ENCODE data around the gene RASA3.
"Not testable (repeated sequence)": the region's sequence is repeated elsewhere in the genome, so short reads cannot be mapped to it uniquely, and the experiment has no call there.

Gene RASA3

GRCh38 chr13:114026481-114026880, 105.9 kb downstream of the RASA3 start:
- Mint-ChIP-seq H3K27ac (no peak overlapping the region), H3K27me3 (ENCODE audit: low read depth) (no peaks in the 10 kb centered on the region), H3K4me1 (ENCODE audit: low read depth) (no peaks in the 10 kb centered on the region), H3K36me3 (ENCODE audit: low read depth) (peaks cover 23% of the 10 kb centered on the region), H3K4me3 (no peak overlapping the region), H3K9me3 (peaks cover 6% of the 10 kb centered on the region)
- DNase-seq (ENCODE audit: low spot score), result no peak

- no peaks in the 10 kb centered on the region for H3K4me1 Mint-ChIP-seq (ENCODE audit: low read depth)
- H3K27ac Mint-ChIP-seq, result no peak overlapping the region
- no peaks in the 10 kb centered on the region for H3K27me3 Mint-ChIP-seq (ENCODE audit: low read depth)
- no peak overlapping the region for H3K4me3 Mint-ChIP-seq
- DNase-seq (ENCODE audit: low spot score), result no peak
- H3K9me3 Mint-ChIP-seq, result peaks cover under 1% of the 10 kb centered on the region
- H3K36me3 Mint-ChIP-seq (ENCODE audit: low read depth), result peaks cover 19% of the 10 kb centered on the region
Observed at GRCh38 chr13:114025714-114026431, 106.5 kb downstream of the RASA3 start.

- no peak for DNase-seq (ENCODE audit: low spot score)
- no peak overlapping the region for H3K27ac Mint-ChIP-seq
- no peaks in the 10 kb centered on the region for H3K9me3 Mint-ChIP-seq
- H3K27me3 Mint-ChIP-seq (ENCODE audit: low read depth), result no peaks in the 10 kb centered on the region
- H3K4me3 Mint-ChIP-seq, result no peak overlapping the region
- H3K36me3 Mint-ChIP-seq (ENCODE audit: low read depth), result peaks cover 20% of the 10 kb centered on the region
- H3K4me1 Mint-ChIP-seq (ENCODE audit: low read depth), result no peaks in the 10 kb centered on the region
Observed at GRCh38 chr13:114025405-114025713, 107.1 kb downstream of the RASA3 start.

- H3K4me3 Mint-ChIP-seq, result no peak overlapping the region
- DNase-seq (ENCODE audit: low spot score), result no peak
- H3K27ac Mint-ChIP-seq, result no peak overlapping the region
- no peaks in the 10 kb centered on the region for H3K4me1 Mint-ChIP-seq (ENCODE audit: low read depth)
- H3K9me3 Mint-ChIP-seq, result no peaks in the 10 kb centered on the region
- H3K27me3 Mint-ChIP-seq (ENCODE audit: low read depth), result no peaks in the 10 kb centered on the region
- H3K36me3 Mint-ChIP-seq (ENCODE audit: low read depth), result peaks cover 20% of the 10 kb centered on the region
Observed at GRCh38 chr13:114024603-114025404, 107.6 kb downstream of the RASA3 start.

GRCh38 chr13:114023716-114024602, 108.5 kb downstream of the RASA3 start:
- H3K9me3 Mint-ChIP-seq, result no peaks in the 10 kb centered on the region
- H3K27ac Mint-ChIP-seq, result no peak overlapping the region
- H3K36me3 Mint-ChIP-seq (ENCODE audit: low read depth), result peaks cover 23% of the 10 kb centered on the region
- DNase-seq (ENCODE audit: low spot score), result no peak
- H3K4me3 Mint-ChIP-seq, result no peak overlapping the region
- no peaks in the 10 kb centered on the region for H3K4me1 Mint-ChIP-seq (ENCODE audit: low read depth)
- H3K27me3 Mint-ChIP-seq (ENCODE audit: low read depth), result no peaks in the 10 kb centered on the region

GRCh38 chr13:114022876-114023275, 109.5 kb downstream of the RASA3 start:
- Mint-ChIP-seq H3K4me3 (no peak overlapping the region), H3K36me3 (ENCODE audit: low read depth) (peaks cover 23% of the 10 kb centered on the region), H3K27me3 (ENCODE audit: low read depth) (no peaks in the 10 kb centered on the region), H3K27ac (no peak overlapping the region), H3K4me1 (ENCODE audit: low read depth) (no peaks in the 10 kb centered on the region), H3K9me3 (no peaks in the 10 kb centered on the region)
- no peak for DNase-seq (ENCODE audit: low spot score)

GRCh38 chr13:114022309-114022669, 110.1 kb downstream of the RASA3 start:
- DNase-seq (ENCODE audit: low spot score), result no peak
- H3K27me3 Mint-ChIP-seq (ENCODE audit: low read depth), result no peaks in the 10 kb centered on the region
- H3K27ac Mint-ChIP-seq, result no peak overlapping the region
- peaks cover 18% of the 10 kb centered on the region for H3K36me3 Mint-ChIP-seq (ENCODE audit: low read depth)
- H3K4me1 Mint-ChIP-seq (ENCODE audit: low read depth), result no peaks in the 10 kb centered on the region
- H3K9me3 Mint-ChIP-seq, result no peaks in the 10 kb centered on the region
- no peak overlapping the region for H3K4me3 Mint-ChIP-seq

- Mint-ChIP-seq H3K27ac (no peak overlapping the region), H3K4me3 (no peak overlapping the region), H3K36me3 (ENCODE audit: low read depth) (peaks cover 17% of the 10 kb centered on the region), H3K4me1 (ENCODE audit: low read depth) (no peaks in the 10 kb centered on the region), H3K27me3 (ENCODE audit: low read depth) (no peaks in the 10 kb centered on the region), H3K9me3 (no peaks in the 10 kb centered on the region)
- DNase-seq (ENCODE audit: low spot score), result no peak
Observed at GRCh38 chr13:114021464-114022308, 110.7 kb downstream of the RASA3 start.

- Mint-ChIP-seq H3K9me3 (no peaks in the 10 kb centered on the region), H3K4me3 (no peak overlapping the region), H3K27me3 (ENCODE audit: low read depth) (no peaks in the 10 kb centered on the region), H3K36me3 (ENCODE audit: low read depth) (peaks cover 23% of the 10 kb centered on the region), H3K4me1 (ENCODE audit: low read depth) (no peaks in the 10 kb centered on the region), H3K27ac (no peak overlapping the region)
- DNase-seq (ENCODE audit: low spot score), result no peak
Observed at GRCh38 chr13:114020750-114021463, 111.5 kb downstream of the RASA3 start.

GRCh38 chr13:114020134-114020533, 112.3 kb downstream of the RASA3 start:
- H3K4me3 Mint-ChIP-seq; DNase-seq (ENCODE audit: low spot score); H3K27me3 Mint-ChIP-seq (ENCODE audit: low read depth); H3K9me3 Mint-ChIP-seq; H3K4me1 Mint-ChIP-seq (ENCODE audit: low read depth); H3K27ac Mint-ChIP-seq: not testable (repeated sequence)
- peaks cover 25% of the 10 kb centered on the region for H3K36me3 Mint-ChIP-seq (ENCODE audit: low read depth)

- no peak overlapping the region for H3K27ac Mint-ChIP-seq
- H3K36me3 Mint-ChIP-seq (ENCODE audit: low read depth), result peaks cover 28% of the 10 kb centered on the region
- no peaks in the 10 kb centered on the region for H3K4me1 Mint-ChIP-seq (ENCODE audit: low read depth)
- H3K4me3 Mint-ChIP-seq, result no peak overlapping the region
- H3K27me3 Mint-ChIP-seq (ENCODE audit: low read depth), result no peaks in the 10 kb centered on the region
- DNase-seq (ENCODE audit: low spot score), result no peak
- H3K9me3 Mint-ChIP-seq, result no peaks in the 10 kb centered on the region
Observed at GRCh38 chr13:114019367-114019766, 113.1 kb downstream of the RASA3 start.

- Mint-ChIP-seq H3K4me1 (ENCODE audit: low read depth) (no peaks in the 10 kb centered on the region), H3K9me3 (no peaks in the 10 kb centered on the region), H3K4me3 (no peak overlapping the region), H3K36me3 (ENCODE audit: low read depth) (peaks cover 24% of the 10 kb centered on the region), H3K27me3 (ENCODE audit: low read depth) (no peaks in the 10 kb centered on the region), H3K27ac (no peak overlapping the region)
- DNase-seq (ENCODE audit: low spot score), result no peak
Observed at GRCh38 chr13:114018461-114019055, 113.9 kb downstream of the RASA3 start.

GRCh38 chr13:114017966-114018365, 114.5 kb downstream of the RASA3 start:
- no peaks in the 10 kb centered on the region for H3K27me3 Mint-ChIP-seq (ENCODE audit: low read depth)
- H3K36me3 Mint-ChIP-seq (ENCODE audit: low read depth), result peaks cover 24% of the 10 kb centered on the region
- no peak overlapping the region for H3K27ac Mint-ChIP-seq
- no peak for DNase-seq (ENCODE audit: low spot score)
- H3K4me1 Mint-ChIP-seq (ENCODE audit: low read depth), result no peaks in the 10 kb centered on the region
- H3K9me3 Mint-ChIP-seq, result no peaks in the 10 kb centered on the region
- no peak overlapping the region for H3K4me3 Mint-ChIP-seq

Data from T-helper 2 cell treated with Interferon-gamma antibody and Interleukin-4, amounts not matched to agents 5 μg/mL and 100 μg/mL, for 36 hours (primary cell).